Esophagus squamous epithelium (tissue), 5 donors: ENCODE results near the gene MINDY4. TPM values are rescaled to one million over a fixed set of nuclear protein-coding genes. Genes with fewer than 3 reads are reported as not detected.

Experiments
- DNase-seq: peaks from one replicate; lab custom pipeline; 2025; lab: John Stamatoyannopoulos, UW
- H3K27ac ChIP-seq, 4 donors: fragments of 200-600 bp; sonication (generic); one replicate each; pipeline ENCODE4 v1.5.1; 2016 to 2019; ENCODE audit warnings: mild to moderate bottlenecking in 1 of 4
- H3K27me3 ChIP-seq, 4 donors: fragments of 200-600 bp; sonication (generic); 1 replicate in 3 of 4; 2 replicates in 1 of 4; pipeline versions ENCODE4 v1.5.1 to v1.6.0; 2017 to 2021; ENCODE audit warnings: antibody characterized with exemption in 1 of 4
- H3K36me3 ChIP-seq, 3 donors: fragments of 200-600 bp; sonication (generic); one replicate each; pipeline ENCODE4 v1.5.1; 2016 to 2019
- H3K4me1 ChIP-seq, 3 donors: fragments of 200-600 bp; sonication (generic); one replicate each; pipeline ENCODE4 v1.5.1; 2017 to 2019
- H3K4me3 ChIP-seq, 4 donors: fragments of 200-600 bp; sonication (generic); 1 replicate in 3 of 4; 2 replicates in 1 of 4; pipeline ENCODE4 v1.5.1; 2016 to 2019; ENCODE audit warnings: mild to moderate bottlenecking in 2 of 4, moderate library complexity in 1 of 4
- H3K9me3 ChIP-seq, 3 donors: fragments of 200-600 bp; sonication (generic); one replicate each; pipeline ENCODE4 v1.5.1; 2016 to 2019
- CTCF ChIP-seq, 6 experiments: fragments of 450-650 bp in 4 of 6; fragments of 200-600 bp in 2 of 6; sonication (generic) in 2 of 6; IDR thresholded peaks; one replicate each; pipeline ENCODE4 v1.5.1; 2016 to 2019; ENCODE audit warnings: antibody characterized with exemption in 6 of 6, mild to moderate bottlenecking in 4 of 6, moderate library complexity in 4 of 6
- POLR2A ChIP-seq, 4 donors: fragments of 450-650 bp; IDR thresholded peaks; one replicate each; pipeline ENCODE4 v1.6.1; 2017; ENCODE audit warnings: antibody characterized with exemption in 4 of 4, mild to moderate bottlenecking in 4 of 4, moderate library complexity in 3 of 4
- WGBS, 2 donors: methylation state at CpG; one replicate each; pipeline ENCODE4 v1.1.5; 2018; 5-methylcytosine and 5-hydroxymethylcytosine counted together
- intact Hi-C: fragments of 100-400 bp; cut with DNase I; formaldehyde crosslinking; loops from one replicate; pipeline ENCODE4 v1.15.0; 2022
- total RNA-seq, 4 donors: library from RNA; depleted of rRNA; stranded (reverse); fragments of >200 nt; gene quantifications; one replicate each; pipeline ENCODE4 v1.1.0, GENCODE V29; 2016
- donor health status: DM: yes; HTN: yes; CAD: no.

The MINDY4 gene
- total RNA-seq, 4 donors from 2014 or later: 2.5 to 6.3 (median 3.3) TPM

GRCh38 chr7:30893357-30893756, 122.1 kb downstream of the MINDY4 start:
- Histone ChIP-seq H3K36me3 (no peaks in the 10 kb centered on the region), H3K4me1 (peaks cover 9 to 66% (median 34%) of the 10 kb centered on the region in 3 donors), H3K27ac (peak overlapping the region in 3 of 4 donors; percentile 28 to 66 (median 62)), H3K9me3 (no peaks in the 10 kb centered on the region), H3K4me3 (no peak overlapping the region), H3K27me3 (no peaks in the 10 kb centered on the region)
- 45 to 52% methylated on average over 5 to 6 of the region's 6 CpGs for WGBS, 2 donors
- TF ChIP-seq POLR2A (IDR thresholded peaks at IDR 0.05): no peak
- TF ChIP-seq CTCF (IDR thresholded peaks at IDR 0.05): no peak
- no peak for DNase-seq
- intact Hi-C loops: no loop called here

- H3K4me1 ChIP-seq: peaks cover 9 to 66% (median 30%) of the 10 kb centered on the region in 3 donors
- peak overlapping the region in 3 of 4 donors; percentile 28 to 66 (median 62) for H3K27ac ChIP-seq
- intact Hi-C loops: no loop called here
Observed at GRCh38 chr7:30894009-30894408, 122.8 kb downstream of the MINDY4 start.

GRCh38 chr7:30894866-30895605, 123.8 kb downstream of the MINDY4 start:
- 86 to 95% methylated on average over 7 to 9 of the region's 14 CpGs for WGBS, 2 donors
- no peak for TF ChIP-seq CTCF (IDR thresholded peaks at IDR 0.05)
- no peak for TF ChIP-seq POLR2A (IDR thresholded peaks at IDR 0.05)
- DNase-seq: no peak
- H3K4me3 ChIP-seq: no peak overlapping the region
- H3K4me1 ChIP-seq: peaks cover 9 to 71% (median 35%) of the 10 kb centered on the region in 3 donors
- no peaks in the 10 kb centered on the region for H3K9me3 ChIP-seq
- H3K27ac ChIP-seq: peak overlapping the region in 2 of 4 donors; percentile 62 to 66
- no peaks in the 10 kb centered on the region for H3K36me3 ChIP-seq
- no peaks in the 10 kb centered on the region for H3K27me3 ChIP-seq
- intact Hi-C loops: no loop called here

More at GRCh38 chr7:30894009-30894408, 122.8 kb downstream of the MINDY4 start:
- WGBS, 2 donors: 36% methylated on average over 1 of the region's 1 CpG; no CpG with 5 or more reads in 1 of the 2 donors
- Histone ChIP-seq H3K36me3 (no peaks in the 10 kb centered on the region), H3K4me3 (no peak overlapping the region), H3K27me3 (no peaks in the 10 kb centered on the region), H3K9me3 (no peaks in the 10 kb centered on the region)
- TF ChIP-seq POLR2A (IDR thresholded peaks at IDR 0.05): no peak
- TF ChIP-seq CTCF (IDR thresholded peaks at IDR 0.05): no peak
- no peak for DNase-seq

GRCh38 chr7:30896036-30896435, 124.8 kb downstream of the MINDY4 start:
- TF ChIP-seq CTCF (IDR thresholded peaks at IDR 0.05) (no peak), POLR2A (IDR thresholded peaks at IDR 0.05) (no peak)
- intact Hi-C loops: no loop called here
- H3K4me3 ChIP-seq: no peak overlapping the region
- no peaks in the 10 kb centered on the region for H3K9me3 ChIP-seq
- DNase-seq: no peak
- no peaks in the 10 kb centered on the region for H3K36me3 ChIP-seq
- WGBS, 2 donors: 79 to 84% methylated on average over 8 to 9 of the region's 9 CpGs
- H3K4me1 ChIP-seq: peaks cover 9 to 78% (median 38%) of the 10 kb centered on the region in 3 donors
- H3K27ac ChIP-seq: peak overlapping the region in 2 of 4 donors; percentile 58 to 62
- H3K27me3 ChIP-seq: no peaks in the 10 kb centered on the region
